Nasal cavity respiratory epithelium epithelial cell of viscerocranial mucosa (primary cell): Measurements from ENCODE around the gene TCF21. TPM values are rescaled to one million over a fixed set of nuclear protein-coding genes. Genes with fewer than 3 reads are reported as not detected.

Source experiments
- total RNA-seq: library from RNA; depleted of rRNA; stranded (reverse); fragments of >200 nt; gene quantifications from 2 replicates; pipeline ENCODE4 v1.2.3, GENCODE V29; 2014

Gene TCF21
- not detected in 2 replicates for total RNA-seq

GRCh38 chr6:133888929-133889556, at the start of gene TCF21:
TCF21 (plus strand) TSS chr6:133889113; CDS start chr6:133889398, 285 bp downstream.

Other genes starting within 250 kb of the TCF21 start
- gene TBPL1, start 64.1 kb downstream of the TCF21 start, total RNA-seq = 15.4 and 25.8 TPM in 2 replicates
- 1.0 and 2.8 TPM in 2 replicates for gene SLC2A12, start 163.5 kb downstream of the TCF21 start, total RNA-seq